ENCODE data around the gene CRPPA.

CRPPA gene

DNA sequence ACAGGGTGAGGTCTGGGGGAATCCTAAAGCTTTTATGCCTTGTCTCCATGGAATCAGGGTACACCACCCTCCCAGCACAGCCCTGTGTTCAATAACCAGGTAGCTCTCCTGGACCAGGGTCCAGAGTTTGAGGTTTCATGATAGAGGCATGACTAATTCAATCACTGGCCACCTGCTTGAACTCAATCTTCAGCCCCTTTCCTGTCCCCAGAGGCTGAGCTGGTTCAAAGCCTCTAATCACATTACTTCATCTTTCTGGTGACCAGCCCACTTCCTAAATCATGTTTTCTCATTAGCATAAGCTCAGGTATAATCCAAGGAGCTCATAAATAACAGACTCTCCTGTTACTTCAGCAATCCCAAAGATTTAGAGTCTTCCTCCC lies 20.5 kb downstream of the CRPPA start:
- Histone ChIP-seq H3K9me3 (ENCODE audit: insufficient read depth, low read depth, low read length) (peaks cover 30% of the 10 kb centered on the region), H3K4me1 (ENCODE audit: insufficient read depth, low read length, poor library complexity, severe bottlenecking) (no peaks in the 10 kb centered on the region), H4K20me1 (ENCODE audit: insufficient read depth, low read length, poor library complexity, severe bottlenecking) (no peaks in the 10 kb centered on the region), H3K9ac (ENCODE audit: low read depth, low read length, poor library complexity, severe bottlenecking) (no peak overlapping the region), H3K4me3 (ENCODE audit: low read length, poor library complexity, severe bottlenecking) (no peak overlapping the region), H3K27me3 (ENCODE audit: insufficient read depth, low read length, poor library complexity, severe bottlenecking) (no peaks in the 10 kb centered on the region), H3F3A (ENCODE audit: low read depth) (peaks cover 25% of the 10 kb centered on the region; the same call in 1 of the 2 replicates), H3K79me2 (ENCODE audit: insufficient read depth, low read length) (no peaks in the 10 kb centered on the region), H3K4me2 (ENCODE audit: low read depth, low read length, poor library complexity, severe bottlenecking) (no peak overlapping the region), H3K36me3 (ENCODE audit: insufficient read depth, low read length) (no peaks in the 10 kb centered on the region; the same call in 1 of the 2 replicates), H3K9me2 (replicated peaks; ENCODE audit: low read depth, low read length) (no peaks in the 10 kb centered on the region), H2AFZ (ENCODE audit: low read length) (no peak overlapping the region)
- no peak for TF ChIP-seq EZH2phosphoT487 (IDR thresholded peaks at IDR 0.05; ENCODE audit: borderline replicate concordance)
- TF ChIP-seq, protein P1, sequence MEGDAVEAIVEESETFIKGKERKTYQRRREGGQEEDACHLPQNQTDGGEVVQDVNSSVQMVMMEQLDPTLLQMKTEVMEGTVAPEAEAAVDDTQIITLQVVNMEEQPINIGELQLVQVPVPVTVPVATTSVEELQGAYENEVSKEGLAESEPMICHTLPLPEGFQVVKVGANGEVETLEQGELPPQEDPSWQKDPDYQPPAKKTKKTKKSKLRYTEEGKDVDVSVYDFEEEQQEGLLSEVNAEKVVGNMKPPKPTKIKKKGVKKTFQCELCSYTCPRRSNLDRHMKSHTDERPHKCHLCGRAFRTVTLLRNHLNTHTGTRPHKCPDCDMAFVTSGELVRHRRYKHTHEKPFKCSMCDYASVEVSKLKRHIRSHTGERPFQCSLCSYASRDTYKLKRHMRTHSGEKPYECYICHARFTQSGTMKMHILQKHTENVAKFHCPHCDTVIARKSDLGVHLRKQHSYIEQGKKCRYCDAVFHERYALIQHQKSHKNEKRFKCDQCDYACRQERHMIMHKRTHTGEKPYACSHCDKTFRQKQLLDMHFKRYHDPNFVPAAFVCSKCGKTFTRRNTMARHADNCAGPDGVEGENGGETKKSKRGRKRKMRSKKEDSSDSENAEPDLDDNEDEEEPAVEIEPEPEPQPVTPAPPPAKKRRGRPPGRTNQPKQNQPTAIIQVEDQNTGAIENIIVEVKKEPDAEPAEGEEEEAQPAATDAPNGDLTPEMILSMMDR (conservative IDR thresholded peaks at IDR 0.05; ENCODE audit: low read length), result no peak

DNA sequence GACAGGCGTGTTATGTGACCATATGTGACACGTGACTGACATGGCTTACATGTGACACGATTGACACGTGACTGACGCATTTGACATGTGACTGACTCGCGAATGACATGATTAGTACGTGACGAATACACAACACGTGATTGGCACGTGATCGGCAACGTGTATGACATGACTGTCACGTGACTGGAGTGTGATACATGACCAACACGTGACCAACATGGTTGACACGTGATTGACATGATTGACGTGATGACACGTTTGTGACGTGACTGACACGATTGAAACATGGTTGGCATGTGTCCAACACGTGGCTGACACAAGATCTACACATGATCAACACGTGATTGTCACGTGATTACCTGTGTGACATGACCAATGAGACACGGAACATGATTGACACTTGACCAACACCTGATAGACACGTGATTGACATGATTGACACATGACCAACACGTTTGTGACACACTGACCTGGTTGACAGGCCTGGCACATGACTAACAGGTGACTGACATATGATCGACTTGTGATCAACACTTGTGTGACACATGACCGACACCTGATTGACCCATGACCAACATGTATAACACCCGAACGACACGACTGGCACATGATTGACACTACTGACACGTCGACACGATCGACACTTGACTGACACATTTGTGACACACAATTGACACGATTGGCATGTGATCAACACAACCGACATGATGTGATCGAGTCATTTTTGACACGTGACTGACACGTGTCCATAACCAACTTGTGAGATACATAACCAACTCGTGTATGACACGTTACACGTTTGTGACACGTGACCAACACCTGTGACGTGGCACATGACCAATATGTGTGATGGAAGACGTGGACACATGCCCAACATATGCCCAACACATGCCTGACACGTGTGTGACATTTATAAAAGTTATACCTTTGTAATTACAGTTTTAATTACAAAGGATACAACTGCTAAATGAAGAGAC lies 21.1 kb downstream of the CRPPA start:
- H2AFZ ChIP-seq (ENCODE audit: low read length), result no peak overlapping the region
- peaks cover 30% of the 10 kb centered on the region for H3K9me3 ChIP-seq (ENCODE audit: insufficient read depth, low read depth, low read length)
- H3K4me3 ChIP-seq (ENCODE audit: low read length, poor library complexity, severe bottlenecking), result no peak overlapping the region
- H3F3A ChIP-seq (ENCODE audit: low read depth), result peaks cover 25% of the 10 kb centered on the region; the same call in 1 of the 2 replicates
- no peaks in the 10 kb centered on the region for H4K20me1 ChIP-seq (ENCODE audit: insufficient read depth, low read length, poor library complexity, severe bottlenecking)
- no peak overlapping the region for H3K9ac ChIP-seq (ENCODE audit: low read depth, low read length, poor library complexity, severe bottlenecking)
- H3K4me1 ChIP-seq (ENCODE audit: insufficient read depth, low read length, poor library complexity, severe bottlenecking), result no peaks in the 10 kb centered on the region
- no peak for TF ChIP-seq EZH2phosphoT487 (IDR thresholded peaks at IDR 0.05; ENCODE audit: borderline replicate concordance)
- TF ChIP-seq, protein P1 (conservative IDR thresholded peaks at IDR 0.05; ENCODE audit: low read length), result no peak
- H3K27me3 ChIP-seq (ENCODE audit: insufficient read depth, low read length, poor library complexity, severe bottlenecking), result no peaks in the 10 kb centered on the region
- H3K9me2 ChIP-seq (replicated peaks; ENCODE audit: low read depth, low read length), result no peaks in the 10 kb centered on the region
- H3K4me2 ChIP-seq (ENCODE audit: low read depth, low read length, poor library complexity, severe bottlenecking), result no peak overlapping the region
- no peaks in the 10 kb centered on the region for H3K79me2 ChIP-seq (ENCODE audit: insufficient read depth, low read length)
- H3K36me3 ChIP-seq (ENCODE audit: insufficient read depth, low read length), result no peaks in the 10 kb centered on the region; the same call in 1 of the 2 replicates

DNA sequence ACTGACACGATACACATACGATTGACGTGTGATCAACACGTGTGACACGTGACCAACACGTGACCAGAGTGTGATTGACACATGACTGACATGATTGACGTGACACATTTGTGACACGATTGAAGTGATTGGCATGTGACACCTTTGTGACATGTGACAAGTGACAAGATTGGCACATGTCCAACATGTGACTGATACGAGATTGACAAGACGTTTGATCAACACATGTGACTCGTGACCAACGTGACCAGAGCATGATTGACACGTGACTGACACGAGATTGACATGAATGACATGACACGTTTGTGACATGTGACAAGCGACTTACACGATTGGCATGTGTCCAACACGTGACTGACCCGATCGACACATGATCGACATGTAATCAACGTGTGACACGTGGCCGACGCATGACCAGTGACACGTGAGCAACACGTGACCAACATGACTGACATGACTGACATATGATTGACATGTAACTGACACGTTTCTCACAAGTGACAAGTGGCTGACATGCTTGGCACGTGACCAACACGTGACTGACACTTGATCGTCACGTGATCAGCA lies 22.0 kb downstream of the CRPPA start:
- no peak overlapping the region for H3K4me3 ChIP-seq (ENCODE audit: low read length, poor library complexity, severe bottlenecking)
- no peaks in the 10 kb centered on the region for H3K79me2 ChIP-seq (ENCODE audit: insufficient read depth, low read length)
- no peaks in the 10 kb centered on the region for H3K27me3 ChIP-seq (ENCODE audit: insufficient read depth, low read length, poor library complexity, severe bottlenecking)
- H3K4me1 ChIP-seq (ENCODE audit: insufficient read depth, low read length, poor library complexity, severe bottlenecking), result no peaks in the 10 kb centered on the region
- H3K36me3 ChIP-seq (ENCODE audit: insufficient read depth, low read length), result no peaks in the 10 kb centered on the region; the same call in 1 of the 2 replicates
- no peaks in the 10 kb centered on the region for H3K9me2 ChIP-seq (replicated peaks; ENCODE audit: low read depth, low read length)
- no peak overlapping the region for H2AFZ ChIP-seq (ENCODE audit: low read length)
- H3F3A ChIP-seq (ENCODE audit: low read depth), result peaks cover 25% of the 10 kb centered on the region; the same call in 1 of the 2 replicates
- no peaks in the 10 kb centered on the region for H4K20me1 ChIP-seq (ENCODE audit: insufficient read depth, low read length, poor library complexity, severe bottlenecking)
- no peak overlapping the region for H3K9ac ChIP-seq (ENCODE audit: low read depth, low read length, poor library complexity, severe bottlenecking)
- TF ChIP-seq, protein P1 (conservative IDR thresholded peaks at IDR 0.05; ENCODE audit: low read length), result no peak
- no peak for TF ChIP-seq EZH2phosphoT487 (IDR thresholded peaks at IDR 0.05; ENCODE audit: borderline replicate concordance)
- peaks cover 30% of the 10 kb centered on the region for H3K9me3 ChIP-seq (ENCODE audit: insufficient read depth, low read depth, low read length)
- H3K4me2 ChIP-seq (ENCODE audit: low read depth, low read length, poor library complexity, severe bottlenecking), result no peak overlapping the region
